AG04450 (cell line): Measurements from ENCODE around the gene CCDC88A. TPM values are rescaled to one million over a fixed set of nuclear protein-coding genes. Genes with fewer than 3 reads are reported as not detected.

ENCODE experiments used
- CTCF ChIA-PET: fragments of 300-600, 350-600 bp; formaldehyde crosslinking; extraction: SDS; loops from one replicate; lab custom pipeline; 2022; ENCODE audit warnings: antibody characterized with exemption, inconsistent platforms; lab: Charles Lee
- POLR2A ChIA-PET: fragments of 350-600 bp; formaldehyde crosslinking; extraction: SDS; loops from one replicate; lab custom pipeline; 2021; ENCODE audit warnings: antibody characterized with exemption, inconsistent platforms; lab: Yijun Ruan, JAX
- DNase-seq: peaks from one replicate; pipeline ENCODE4 v3.0.0-alpha.2; 2011; ENCODE audit warnings: low read depth, low spot score
- H3K27ac ChIP-seq: one replicate; pipeline ENCODE4 v1.5.1; 2012; ENCODE audit warnings: low read depth, low read length, control low read depth
- H3K27me3 ChIP-seq: one replicate; pipeline ENCODE4 v1.6.0; 2012; ENCODE audit warnings: low read length; ENCODE audit not compliant: control insufficient read depth, insufficient read depth
- H3K4me3 ChIP-seq: 2 replicates; pipeline ENCODE4 v1.5.1; 2011; ENCODE audit warnings: mild to moderate bottlenecking, low read depth, low read length, control low read depth
- H3K9me3 ChIP-seq: 2 replicates; pipeline ENCODE4 v1.5.1; 2012; ENCODE audit warnings: low read length; ENCODE audit not compliant: control insufficient read depth, insufficient read depth
- CTCF ChIP-seq: IDR thresholded peaks from 2 replicates; pipeline ENCODE4 v1.5.1; 2011; ENCODE audit warnings: low read depth, low read length, control low read depth, inconsistent platforms
- polyA plus RNA-seq: library from polyadenylated mRNA; depleted of rRNA; stranded (reverse); fragments of >200 nt; gene quantifications from 2 replicates; pipeline ENCODE4 v1.2.3, GENCODE V29; 2011

The CCDC88A gene
- polyA plus RNA-seq, 1 experiment: 44.7 TPM

- ChIA-PET POLR2A (no interaction called here), CTCF (interaction anchor here (0.6 to 0.7 kb wide), 3 partner anchors 74 to 86 kb away, joined by 3 read pairs; no protein-coding TSS in a partner anchor)
- no peaks in the 10 kb centered on the region; the same call in 1 of the 2 replicates for H3K9me3 ChIP-seq
- no peak overlapping the region for H3K4me3 ChIP-seq
- DNase-seq: no peak
- TF ChIP-seq CTCF: no peak
- H3K27me3 ChIP-seq: peaks cover 2% of the 10 kb centered on the region
- no peak overlapping the region for H3K27ac ChIP-seq
These were observed 19.4 kb upstream of the CCDC88A start for GRCh38 chr2:55439101-55439397.

GRCh38 chr2:55438391-55439100, 18.9 kb upstream of the CCDC88A start:
- DNase-seq: no peak

GRCh38 chr2:55437515-55438390, 18.1 kb upstream of the CCDC88A start:
- CTCF ChIA-PET: no interaction called here
- no peak overlapping the region for H3K4me3 ChIP-seq
- H3K27ac ChIP-seq: no peak overlapping the region
- no peaks in the 10 kb centered on the region; the same call in 1 of the 2 replicates for H3K9me3 ChIP-seq
- POLR2A ChIA-PET: no interaction called here
- no peak for TF ChIP-seq CTCF
- H3K27me3 ChIP-seq: peaks cover 2% of the 10 kb centered on the region
- DNase-seq: no peak

More at GRCh38 chr2:55438391-55439100, 18.9 kb upstream of the CCDC88A start:
- CTCF ChIA-PET: interaction anchor here (0.6 to 0.7 kb wide), 3 partner anchors 75 to 86 kb away, joined by 3 read pairs; no protein-coding TSS in a partner anchor
- H3K27me3 ChIP-seq: peaks cover 2% of the 10 kb centered on the region
- H3K27ac ChIP-seq: no peak overlapping the region
- POLR2A ChIA-PET: no interaction called here
- H3K9me3 ChIP-seq: no peaks in the 10 kb centered on the region; the same call in 1 of the 2 replicates
- TF ChIP-seq CTCF: no peak
- H3K4me3 ChIP-seq: no peak overlapping the region

- no peaks in the 10 kb centered on the region for H3K9me3 ChIP-seq
- H3K4me3 ChIP-seq: no peak overlapping the region
- no peak for DNase-seq
- peak; percentile 68 for TF ChIP-seq CTCF
- CTCF ChIA-PET: interaction anchor here (0.6 to 1.2 kb wide), 28 partner anchors 8 to 545 kb away, joined by 3 to 11 read pairs (median 4); no protein-coding TSS in a partner anchor
- POLR2A ChIA-PET: interaction anchor here (0.9 kb wide), 1 partner anchor 13 kb away, joined by 4 read pairs; the partner anchor contains the start of gene CCDC88A
- no peak overlapping the region for H3K27ac ChIP-seq
- H3K27me3 ChIP-seq: no peaks in the 10 kb centered on the region
These were observed 12.4 kb upstream of the CCDC88A start for GRCh38 chr2:55431982-55432627.
